G401.6 (cell line): ENCODE data around the gene HOXD9.

Experiments used
- FAIRE-seq: peaks from 2 replicates; lab custom pipeline; 2012; peaks lifted over from hg19 to GRCh38; lab: Jason Lieb, UNC

The HOXD9 gene

GRCh38 chr2:176124947-176125771, 2.6 kb downstream of the HOXD9 start:
- FAIRE-seq: no peak

- FAIRE-seq: no peak
Measured at GRCh38 chr2:176125772-176126054, 3.2 kb downstream of the HOXD9 start.

GRCh38 chr2:176126929-176127773, 4.6 kb downstream of the HOXD9 start:
- FAIRE-seq: peak; percentile 86

GRCh38 chr2:176127774-176128072, 5.2 kb downstream of the HOXD9 start:
- FAIRE-seq: no peak

- FAIRE-seq: no peak
Measured at GRCh38 chr2:176128172-176128981, 5.9 kb downstream of the HOXD9 start.

- FAIRE-seq: no peak
Measured at GRCh38 chr2:176128982-176129796, 6.7 kb downstream of the HOXD9 start, which contains the start of gene HOXD8. TSS of gene HOXD8 (plus strand) at chr2:176129705. CDS start at chr2:176130367, 662 bp downstream.

- no peak for FAIRE-seq
Measured at GRCh38 chr2:176129813-176130146, 7.3 kb downstream of the HOXD9 start.

- no peak for FAIRE-seq
Measured at GRCh38 chr2:176130147-176130956, 7.8 kb downstream of the HOXD9 start.

- no peak for FAIRE-seq
Measured at GRCh38 chr2:176130957-176131847, 8.7 kb downstream of the HOXD9 start.

GRCh38 chr2:176131848-176132158, 9.3 kb downstream of the HOXD9 start:
- FAIRE-seq: peak; percentile 19

GRCh38 chr2:176132205-176133171, 10.0 kb downstream of the HOXD9 start:
- FAIRE-seq: no peak

GRCh38 chr2:176133389-176133788, 10.9 kb downstream of the HOXD9 start:
- FAIRE-seq: no peak

GRCh38 chr2:176134035-176134434, 11.5 kb downstream of the HOXD9 start:
- FAIRE-seq: no peak

GRCh38 chr2:176135035-176135440, 12.5 kb downstream of the HOXD9 start:
- FAIRE-seq: no peak

- no peak for FAIRE-seq
Measured at GRCh38 chr2:176136374-176137251, 14.1 kb downstream of the HOXD9 start.

GRCh38 chr2:176137252-176137580, 14.7 kb downstream of the HOXD9 start:
- no peak for FAIRE-seq

GRCh38 chr2:176137906-176138305, 15.4 kb downstream of the HOXD9 start:
- no peak for FAIRE-seq

- no peak for FAIRE-seq
Measured at GRCh38 chr2:176138526-176138922, 16.0 kb downstream of the HOXD9 start.
